Activated CD8-positive, alpha-beta memory T cell treated with anti-CD3 and anti-CD28 coated beads, Interleukin-2, amount 50 U/mL, for 4 hours (primary cell): ENCODE data around the gene GPR152.
A peak's percentile ranks its signal among the peaks of the same experiment; 100 is the strongest.
"Not testable (repeated sequence)": the region's sequence is repeated elsewhere in the genome, so short reads cannot be mapped to it uniquely, and the experiment has no call there.

Source experiments
- DNase-seq: peaks from one replicate; pipeline ENCODE4 v3.0.0-alpha.2; 2020

GPR152 gene

GRCh38 chr11:67408437-67409200 lies 43.9 kb downstream of the GPR152 start:
- no peak for DNase-seq

- no peak for DNase-seq
These were observed 44.8 kb downstream of the GPR152 start for GRCh38 chr11:67407688-67408163.

- DNase-seq, result peak; percentile 34
These were observed 45.4 kb downstream of the GPR152 start for GRCh38 chr11:67406969-67407687.

- DNase-seq, result no peak
These were observed 46.0 kb downstream of the GPR152 start for GRCh38 chr11:67406420-67406968.

GRCh38 chr11:67405688-67406339 lies 46.7 kb downstream of the GPR152 start:
- no peak for DNase-seq

GRCh38 chr11:67405196-67405567 lies 47.3 kb downstream of the GPR152 start:
- no peak for DNase-seq

GRCh38 chr11:67404515-67405195 lies 47.9 kb downstream of the GPR152 start:
- no peak for DNase-seq

- not testable (repeated sequence) for DNase-seq
These were observed 49.4 kb downstream of the GPR152 start for GRCh38 chr11:67403085-67403484.

- DNase-seq, result not testable (repeated sequence)
These were observed 50.2 kb downstream of the GPR152 start for GRCh38 chr11:67402192-67402839.

- DNase-seq, result peak; percentile 89
These were observed 50.9 kb downstream of the GPR152 start, which contains the start of gene PPP1CA for GRCh38 chr11:67401495-67402191. PPP1CA (minus strand) TSS chr11:67401858; CDS start chr11:67401782, 76 bp downstream.
